ENCODE data around the gene UMODL1.
A peak's percentile ranks its signal among the peaks of the same experiment; 100 is the strongest.
"Not testable (repeated sequence)": the region's sequence is repeated elsewhere in the genome, so short reads cannot be mapped to it uniquely, and the experiment has no call there.

UMODL1 gene

GRCh38 chr21:42171091-42172053 lies 100.3 kb downstream of the UMODL1 start:
- no peak for DNase-seq (ENCODE audit: low read depth)

GRCh38 chr21:42172596-42173483 lies 101.7 kb downstream of the UMODL1 start:
- no peak for DNase-seq (ENCODE audit: low read depth)

- DNase-seq (ENCODE audit: low read depth) = no peak
Observed at GRCh38 chr21:42174173-42174572, 103.1 kb downstream of the UMODL1 start.

GRCh38 chr21:42175110-42175710 lies 104.1 kb downstream of the UMODL1 start:
- no peak for DNase-seq (ENCODE audit: low read depth)

GRCh38 chr21:42176859-42177258 lies 105.7 kb downstream of the UMODL1 start:
- no peak for DNase-seq (ENCODE audit: low read depth)

GRCh38 chr21:42179316-42179715 lies 108.2 kb downstream of the UMODL1 start:
- no peak for DNase-seq (ENCODE audit: low read depth)

- not testable (repeated sequence) for DNase-seq (ENCODE audit: low read depth)
Observed at GRCh38 chr21:42180001-42180400, 108.9 kb downstream of the UMODL1 start.

- no peak for DNase-seq (ENCODE audit: low read depth)
Observed at GRCh38 chr21:42182713-42183371, 111.7 kb downstream of the UMODL1 start.

- DNase-seq (ENCODE audit: low read depth) = no peak
Observed at GRCh38 chr21:42183374-42184266, 112.5 kb downstream of the UMODL1 start.

- DNase-seq (ENCODE audit: low read depth) = no peak
Observed at GRCh38 chr21:42186591-42186990, 115.5 kb downstream of the UMODL1 start.

GRCh38 chr21:42187976-42188653 lies 117.0 kb downstream of the UMODL1 start:
- peak; percentile 48 for DNase-seq (ENCODE audit: low read depth)

GRCh38 chr21:42188663-42189062 lies 117.5 kb downstream of the UMODL1 start:
- DNase-seq (ENCODE audit: low read depth) = no peak

- DNase-seq (ENCODE audit: low read depth) = no peak
Observed at GRCh38 chr21:42189431-42189830, 118.3 kb downstream of the UMODL1 start.

- DNase-seq (ENCODE audit: low read depth) = no peak
Observed at GRCh38 chr21:42189860-42190485, 118.9 kb downstream of the UMODL1 start.

GRCh38 chr21:42190486-42190863 lies 119.4 kb downstream of the UMODL1 start:
- DNase-seq (ENCODE audit: low read depth) = no peak

- DNase-seq (ENCODE audit: low read depth) = no peak
Observed at GRCh38 chr21:42191064-42191463, 119.9 kb downstream of the UMODL1 start.

- no peak for DNase-seq (ENCODE audit: low read depth)
Observed at GRCh38 chr21:42191696-42192595, 120.8 kb downstream of the UMODL1 start.

Measured in stimulated activated CD8-positive, alpha-beta memory T cell treated with anti-CD3 and anti-CD28 coated beads, Interleukin-7, amount 100 ng/mL, for 24 hours (primary cell).